SK-N-SH (cell line): Measurements from ENCODE around the gene PSMD4. TPM values are rescaled to one million over a fixed set of nuclear protein-coding genes. Genes with fewer than 3 reads are reported as not detected.

Experiments used
- CHD2 ChIP-seq: fragments of 150-350 bp; IDR thresholded peaks from 2 replicates; pipeline ENCODE4 v1.6.1; 2018; ENCODE audit warnings: low read length; ENCODE audit not compliant: partially characterized antibody
- ELF1 ChIP-seq: IDR thresholded peaks from 2 replicates; pipeline ENCODE4 v1.4.0; 2012
- FOSL2 ChIP-seq: IDR thresholded peaks from 2 replicates; pipeline ENCODE4 v1.4.0; 2012; ENCODE audit warnings: low read depth, mild to moderate bottlenecking, moderate library complexity, borderline replicate concordance
- FOXM1 ChIP-seq: IDR thresholded peaks from 2 replicates; pipeline ENCODE4 v1.4.0; 2012; ENCODE audit warnings: low read depth, mild to moderate bottlenecking
- GABPA ChIP-seq: IDR thresholded peaks from 2 replicates; pipeline ENCODE4 v1.4.0; 2012; ENCODE audit warnings: low read depth, mild to moderate bottlenecking
- JUND ChIP-seq: IDR thresholded peaks from 2 replicates; pipeline ENCODE4 v1.4.0; 2012
- RXRA ChIP-seq: IDR thresholded peaks from 2 replicates; pipeline ENCODE4 v1.4.0; 2012; ENCODE audit warnings: low read depth, mild to moderate bottlenecking, borderline replicate concordance
- SMC3 ChIP-seq: IDR thresholded peaks from 2 replicates; pipeline ENCODE4 v1.6.1; 2012; ENCODE audit warnings: low read depth, low read length, improper control_type of control experiment
- TCF12 ChIP-seq: IDR thresholded peaks from 2 replicates; pipeline ENCODE4 v1.4.0; 2012
- YY1 ChIP-seq: IDR thresholded peaks from 2 replicates; pipeline ENCODE4 v1.4.0; 2012; ENCODE audit warnings: low read depth, mild to moderate bottlenecking
- polyA plus RNA-seq, 3 experiments: library from polyadenylated mRNA; depleted of rRNA; stranded (reverse); fragments of >200 nt; gene quantifications; 2 replicates each; pipeline ENCODE4 v1.2.3, GENCODE V29; 2012
- TF ChIP-seq, protein P1 (sequence below): IDR thresholded peaks from 2 replicates; pipeline ENCODE4 v1.6.1; 2012; ENCODE audit warnings: mild to moderate bottlenecking, low read depth, low read length, moderate library complexity
- TF ChIP-seq, protein P2 (sequence below): IDR thresholded peaks from 2 replicates; pipeline ENCODE4 v1.4.0; 2012; ENCODE audit warnings: low read depth, borderline replicate concordance
- TF ChIP-seq, protein P3 (sequence below): fragments of 150-350 bp; IDR thresholded peaks from 2 replicates; pipeline ENCODE4 v1.6.1; 2017; ENCODE audit warnings: antibody characterized with exemption, low read length, low read depth, borderline replicate concordance
- TF ChIP-seq, protein P4 (sequence below): fragments of 150-350 bp; IDR thresholded peaks from 2 replicates; pipeline ENCODE4 v1.6.1; 2016; ENCODE audit warnings: mild to moderate bottlenecking, low read depth, low read length
- TF ChIP-seq, protein P5 (sequence below): IDR thresholded peaks from 2 replicates; pipeline ENCODE4; 2012

PSMD4 gene
- polyA plus RNA-seq, 1 of the 3 experiments (the other 2 are of a cell fraction), result 419 TPM

DNA sequence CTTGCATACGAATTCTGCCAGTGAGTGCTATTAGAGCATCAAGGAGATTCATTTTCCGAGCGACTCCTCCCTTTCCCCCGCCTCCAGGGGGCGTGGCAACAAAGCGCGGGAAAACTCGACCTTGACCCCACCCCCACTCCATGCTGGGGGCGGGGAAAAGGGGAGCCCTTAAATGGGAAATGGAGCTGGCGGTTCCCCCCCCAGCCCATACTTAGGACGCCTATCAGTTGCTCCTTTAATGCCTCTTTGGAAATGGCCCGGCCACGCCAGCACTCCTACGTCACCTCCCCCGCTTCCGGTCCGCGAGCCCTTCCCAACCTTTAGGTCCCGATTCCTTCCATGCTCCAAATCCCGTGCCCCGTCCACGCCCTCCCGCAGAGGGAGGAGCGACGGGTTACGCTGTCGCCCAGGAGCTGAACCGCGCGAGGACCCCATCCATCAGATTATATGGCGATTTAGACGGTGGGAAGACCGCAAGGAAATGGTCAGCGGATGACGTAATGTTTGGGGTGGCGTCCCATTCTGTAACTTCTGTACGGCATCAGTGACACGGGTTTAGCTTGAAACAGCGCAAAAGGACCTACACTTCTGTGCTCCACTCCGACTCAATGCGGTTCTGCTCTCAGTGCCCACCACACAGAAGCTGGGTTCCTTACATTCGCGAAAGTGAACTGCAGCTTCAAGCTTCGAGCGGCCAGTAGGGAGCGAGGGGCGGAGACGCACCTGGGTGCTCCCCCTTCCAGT, 26.9 kb downstream of the PSMD4 start (continued):
- TF ChIP-seq, protein P1, sequence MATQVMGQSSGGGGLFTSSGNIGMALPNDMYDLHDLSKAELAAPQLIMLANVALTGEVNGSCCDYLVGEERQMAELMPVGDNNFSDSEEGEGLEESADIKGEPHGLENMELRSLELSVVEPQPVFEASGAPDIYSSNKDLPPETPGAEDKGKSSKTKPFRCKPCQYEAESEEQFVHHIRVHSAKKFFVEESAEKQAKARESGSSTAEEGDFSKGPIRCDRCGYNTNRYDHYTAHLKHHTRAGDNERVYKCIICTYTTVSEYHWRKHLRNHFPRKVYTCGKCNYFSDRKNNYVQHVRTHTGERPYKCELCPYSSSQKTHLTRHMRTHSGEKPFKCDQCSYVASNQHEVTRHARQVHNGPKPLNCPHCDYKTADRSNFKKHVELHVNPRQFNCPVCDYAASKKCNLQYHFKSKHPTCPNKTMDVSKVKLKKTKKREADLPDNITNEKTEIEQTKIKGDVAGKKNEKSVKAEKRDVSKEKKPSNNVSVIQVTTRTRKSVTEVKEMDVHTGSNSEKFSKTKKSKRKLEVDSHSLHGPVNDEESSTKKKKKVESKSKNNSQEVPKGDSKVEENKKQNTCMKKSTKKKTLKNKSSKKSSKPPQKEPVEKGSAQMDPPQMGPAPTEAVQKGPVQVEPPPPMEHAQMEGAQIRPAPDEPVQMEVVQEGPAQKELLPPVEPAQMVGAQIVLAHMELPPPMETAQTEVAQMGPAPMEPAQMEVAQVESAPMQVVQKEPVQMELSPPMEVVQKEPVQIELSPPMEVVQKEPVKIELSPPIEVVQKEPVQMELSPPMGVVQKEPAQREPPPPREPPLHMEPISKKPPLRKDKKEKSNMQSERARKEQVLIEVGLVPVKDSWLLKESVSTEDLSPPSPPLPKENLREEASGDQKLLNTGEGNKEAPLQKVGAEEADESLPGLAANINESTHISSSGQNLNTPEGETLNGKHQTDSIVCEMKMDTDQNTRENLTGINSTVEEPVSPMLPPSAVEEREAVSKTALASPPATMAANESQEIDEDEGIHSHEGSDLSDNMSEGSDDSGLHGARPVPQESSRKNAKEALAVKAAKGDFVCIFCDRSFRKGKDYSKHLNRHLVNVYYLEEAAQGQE, result no peak
- TF ChIP-seq RXRA (no peak), FOSL2 (no peak), CHD2 (peak; percentile 94), JUND (0 out of 2 replicates have a peak, but pooled peaks have one; percentile 7), GABPA (peak; percentile 71), YY1 (peak; percentile 55; the same call in 1 of the 2 replicates), SMC3 (peak; percentile 5; the same call in 1 of the 2 replicates), ELF1 (peak; percentile 71), TCF12 (peak; percentile 14; the same call in 1 of the 2 replicates), FOXM1 (no peak)
- TF ChIP-seq, protein P2, sequence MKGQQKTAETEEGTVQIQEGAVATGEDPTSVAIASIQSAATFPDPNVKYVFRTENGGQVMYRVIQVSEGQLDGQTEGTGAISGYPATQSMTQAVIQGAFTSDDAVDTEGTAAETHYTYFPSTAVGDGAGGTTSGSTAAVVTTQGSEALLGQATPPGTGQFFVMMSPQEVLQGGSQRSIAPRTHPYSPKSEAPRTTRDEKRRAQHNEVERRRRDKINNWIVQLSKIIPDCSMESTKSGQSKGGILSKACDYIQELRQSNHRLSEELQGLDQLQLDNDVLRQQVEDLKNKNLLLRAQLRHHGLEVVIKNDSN, result 0 out of 2 replicates have a peak, but pooled peaks have one; percentile 27
- TF ChIP-seq, protein P3, sequence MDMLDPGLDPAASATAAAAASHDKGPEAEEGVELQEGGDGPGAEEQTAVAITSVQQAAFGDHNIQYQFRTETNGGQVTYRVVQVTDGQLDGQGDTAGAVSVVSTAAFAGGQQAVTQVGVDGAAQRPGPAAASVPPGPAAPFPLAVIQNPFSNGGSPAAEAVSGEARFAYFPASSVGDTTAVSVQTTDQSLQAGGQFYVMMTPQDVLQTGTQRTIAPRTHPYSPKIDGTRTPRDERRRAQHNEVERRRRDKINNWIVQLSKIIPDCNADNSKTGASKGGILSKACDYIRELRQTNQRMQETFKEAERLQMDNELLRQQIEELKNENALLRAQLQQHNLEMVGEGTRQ, result no peak
- TF ChIP-seq, protein P4, sequence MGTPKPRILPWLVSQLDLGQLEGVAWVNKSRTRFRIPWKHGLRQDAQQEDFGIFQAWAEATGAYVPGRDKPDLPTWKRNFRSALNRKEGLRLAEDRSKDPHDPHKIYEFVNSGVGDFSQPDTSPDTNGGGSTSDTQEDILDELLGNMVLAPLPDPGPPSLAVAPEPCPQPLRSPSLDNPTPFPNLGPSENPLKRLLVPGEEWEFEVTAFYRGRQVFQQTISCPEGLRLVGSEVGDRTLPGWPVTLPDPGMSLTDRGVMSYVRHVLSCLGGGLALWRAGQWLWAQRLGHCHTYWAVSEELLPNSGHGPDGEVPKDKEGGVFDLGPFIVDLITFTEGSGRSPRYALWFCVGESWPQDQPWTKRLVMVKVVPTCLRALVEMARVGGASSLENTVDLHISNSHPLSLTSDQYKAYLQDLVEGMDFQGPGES, result no peak
- TF ChIP-seq, protein P5, sequence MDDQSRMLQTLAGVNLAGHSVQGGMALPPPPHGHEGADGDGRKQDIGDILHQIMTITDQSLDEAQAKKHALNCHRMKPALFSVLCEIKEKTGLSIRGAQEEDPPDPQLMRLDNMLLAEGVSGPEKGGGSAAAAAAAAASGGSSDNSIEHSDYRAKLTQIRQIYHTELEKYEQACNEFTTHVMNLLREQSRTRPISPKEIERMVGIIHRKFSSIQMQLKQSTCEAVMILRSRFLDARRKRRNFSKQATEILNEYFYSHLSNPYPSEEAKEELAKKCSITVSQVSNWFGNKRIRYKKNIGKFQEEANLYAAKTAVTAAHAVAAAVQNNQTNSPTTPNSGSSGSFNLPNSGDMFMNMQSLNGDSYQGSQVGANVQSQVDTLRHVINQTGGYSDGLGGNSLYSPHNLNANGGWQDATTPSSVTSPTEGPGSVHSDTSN, result peak; percentile 50
- TF ChIP-seq, all 33 proteins: peak for 16
